H1 (cell line): ENCODE data around the gene SLC6A6. TPM values are rescaled to one million over a fixed set of nuclear protein-coding genes. Genes with fewer than 3 reads are reported as not detected.

Experiments used
- CTCF ChIA-PET: fragments of 300-600 bp; sonication (Branson Sonifier 250); formaldehyde crosslinking; loops from one replicate; lab custom pipeline; 2021; ENCODE audit not compliant: partially characterized antibody; lab: Charles Lee
- POLR2A ChIA-PET: fragments of 300-600 bp; sonication (Branson Sonifier 250); formaldehyde crosslinking; loops from one replicate; lab custom pipeline; 2021; ENCODE audit warnings: inconsistent platforms; ENCODE audit not compliant: partially characterized antibody; lab: Charles Lee
- DNase-seq, 2 experiments: peaks; one replicate each; pipeline versions ENCODE4 v3.0.0 to v3.0.0-alpha.2; 2010 to 2022; ENCODE audit warnings: low spot score in 2 of 2, low read depth in 1 of 2, mixed read lengths in 1 of 2
- FAIRE-seq: peaks from 2 replicates; lab custom pipeline; 2011; peaks lifted over from hg19 to GRCh38; lab: Jason Lieb, UNC
- H2AFZ ChIP-seq: 2 replicates; pipeline ENCODE4 v1.8.1; 2012; ENCODE audit warnings: low read length, inconsistent platforms
- H2AK5ac ChIP-seq: 2 replicates; pipeline ENCODE4 v1.6.1; 2013; ENCODE audit warnings: low read depth, low read length
- H2BK120ac ChIP-seq: replicated peaks from 2 replicates; pipeline ENCODE3; 2013; ENCODE audit warnings: low read depth, low read length, inconsistent platforms
- H2BK12ac ChIP-seq: 2 replicates; pipeline ENCODE4 v1.6.1; 2013; ENCODE audit warnings: low read depth, low read length
- H2BK15ac ChIP-seq: 2 replicates; pipeline ENCODE4 v1.6.1; 2013; ENCODE audit warnings: low read length
- H2BK20ac ChIP-seq: 2 replicates; pipeline ENCODE4 v1.6.1; 2013; ENCODE audit warnings: low read length
- H2BK5ac ChIP-seq: 2 replicates; pipeline ENCODE4 v1.6.1; 2013; ENCODE audit warnings: low read depth, low read length
- H3K14ac ChIP-seq: 2 replicates; pipeline ENCODE4 v1.6.1; 2013; ENCODE audit warnings: inconsistent platforms; ENCODE audit not compliant: insufficient read length
- H3K18ac ChIP-seq: 2 replicates; pipeline ENCODE4 v1.6.1; 2013; ENCODE audit warnings: low read length; ENCODE audit errors: extremely low read depth
- H3K23ac ChIP-seq: 2 replicates; pipeline ENCODE4 v1.6.1; 2013; ENCODE audit warnings: inconsistent platforms; ENCODE audit not compliant: insufficient read length
- H3K23me2 ChIP-seq: 2 replicates; pipeline ENCODE4 v1.6.1; 2013; ENCODE audit warnings: low read depth, low read length
- H3K27ac ChIP-seq: 2 replicates; pipeline ENCODE4 v1.6.1; 2011; ENCODE audit warnings: low read depth, low read length, inconsistent platforms
- H3K27me3 ChIP-seq, 4 experiments: replicated peaks in 1 of 4; 1 replicate in 1 of 4; 2 replicates in 3 of 4; pipeline versions ENCODE4 v1.6.1 to v1.8.1; 2011 to 2013; ENCODE audit warnings: low read length in 3 of 4, mild to moderate bottlenecking in 3 of 4, inconsistent platforms in 2 of 4, mixed read lengths in 2 of 4, moderate library complexity in 1 of 4; ENCODE audit not compliant: control insufficient read depth in 3 of 4, insufficient read depth in 3 of 4; ENCODE audit errors: extremely low read depth in 1 of 4
- H3K36me3 ChIP-seq, 4 experiments: 2 replicates each; pipeline versions ENCODE4 v1.6.1 to v1.8.1; 2011 to 2013; ENCODE audit warnings: mild to moderate bottlenecking in 4 of 4, low read length in 3 of 4, moderate library complexity in 2 of 4, control low read depth in 1 of 4, inconsistent platforms in 1 of 4; ENCODE audit not compliant: insufficient read depth in 4 of 4, control insufficient read depth in 2 of 4
- H3K4ac ChIP-seq: replicated peaks from 2 replicates; pipeline ENCODE3; 2013; ENCODE audit warnings: low read length, low read depth, mixed read lengths, inconsistent platforms; ENCODE audit not compliant: insufficient read length
- H3K4me1 ChIP-seq, 4 experiments: replicated peaks in 1 of 4; 1 replicate in 1 of 4; 2 replicates in 3 of 4; pipeline versions ENCODE4 v1.6.1 to v1.8.1; 2011 to 2013; ENCODE audit warnings: low read length in 3 of 4, inconsistent platforms in 2 of 4, mixed read lengths in 1 of 4; ENCODE audit not compliant: insufficient read depth in 4 of 4, control insufficient read depth in 3 of 4
- H3K4me2 ChIP-seq, 2 experiments: 2 replicates each; pipeline versions ENCODE4 v1.6.1 to v1.8.1; 2011 to 2013; ENCODE audit warnings: low read depth in 2 of 2, low read length in 2 of 2, control low read depth in 1 of 2, inconsistent platforms in 1 of 2, mild to moderate bottlenecking in 1 of 2; ENCODE audit not compliant: insufficient read depth in 1 of 2
- H3K4me3 ChIP-seq, 4 experiments: fragments of 200-600, 300-600 bp in 1 of 4; sonication (generic), shearing (Covaris generic), sonication (Bioruptor Twin) in 1 of 4; 2 replicates each; pipeline versions ENCODE4 v1.5.1 to v1.8.1; 2011 to 2016; ENCODE audit warnings: low read length in 4 of 4, low read depth in 3 of 4, control low read depth in 2 of 4, inconsistent platforms in 2 of 4, mild to moderate bottlenecking in 2 of 4, mixed read lengths in 1 of 4, moderate library complexity in 1 of 4; ENCODE audit not compliant: insufficient read depth in 2 of 4; ENCODE audit errors: extremely low read depth in 1 of 4
- H3K56ac ChIP-seq: replicated peaks from 2 replicates; pipeline ENCODE3; 2013; ENCODE audit warnings: low read depth, mild to moderate bottlenecking, mixed read lengths, low read length, inconsistent platforms; ENCODE audit not compliant: insufficient read length
- H3K79me1 ChIP-seq: 2 replicates; pipeline ENCODE4 v1.6.1; 2013; ENCODE audit warnings: low read depth, low read length, control low read depth
- H3K79me2 ChIP-seq, 2 experiments: 2 replicates each; pipeline versions ENCODE4 v1.6.1 to v1.8.1; 2012 to 2013; ENCODE audit warnings: low read length in 2 of 2, mild to moderate bottlenecking in 2 of 2, inconsistent platforms in 1 of 2; ENCODE audit not compliant: insufficient read depth in 2 of 2, control insufficient read depth in 1 of 2
- H3K9ac ChIP-seq, 4 experiments: replicated peaks in 1 of 4; 1 replicate in 1 of 4; 2 replicates in 3 of 4; pipeline versions ENCODE4 v1.6.1 to v1.8.1; 2011 to 2013; ENCODE audit warnings: low read depth in 3 of 4, low read length in 3 of 4, control low read depth in 2 of 4, mild to moderate bottlenecking in 2 of 4, moderate library complexity in 2 of 4, inconsistent platforms in 1 of 4; ENCODE audit errors: extremely low read depth in 1 of 4
- H3K9me3 ChIP-seq, 2 experiments: 2 replicates each; pipeline versions ENCODE4 v1.6.1 to v1.8.1; 2012 to 2013; ENCODE audit warnings: mild to moderate bottlenecking in 2 of 2, moderate library complexity in 2 of 2, control low read depth in 1 of 2, inconsistent platforms in 1 of 2, low read depth in 1 of 2, low read length in 1 of 2, mixed read lengths in 1 of 2; ENCODE audit not compliant: insufficient read depth in 2 of 2
- H4K20me1 ChIP-seq, 2 experiments: replicated peaks in 1 of 2; 2 replicates each; pipeline versions ENCODE3 to v1.8.1; 2011 to 2013; ENCODE audit warnings: inconsistent platforms in 2 of 2, low read length in 2 of 2, mild to moderate bottlenecking in 1 of 2; ENCODE audit not compliant: insufficient read depth in 2 of 2, control insufficient read depth in 1 of 2
- H4K5ac ChIP-seq: 2 replicates; pipeline ENCODE4 v1.6.1; 2013; ENCODE audit warnings: low read length, low read depth, mixed read lengths, inconsistent platforms; ENCODE audit not compliant: insufficient read length
- H4K8ac ChIP-seq: 2 replicates; pipeline ENCODE4 v1.8.0; 2013; ENCODE audit warnings: mild to moderate bottlenecking, moderate library complexity, low read length, inconsistent platforms; ENCODE audit not compliant: insufficient read depth; ENCODE audit errors: extremely low read depth
- H4K91ac ChIP-seq: replicated peaks from 2 replicates; pipeline ENCODE3; 2013; ENCODE audit warnings: low read length, mixed read lengths, inconsistent platforms; ENCODE audit not compliant: insufficient read length
- CHD1 ChIP-seq: IDR thresholded peaks from 2 replicates; pipeline ENCODE4 v1.6.1; 2012; ENCODE audit warnings: low read depth, low read length, improper control_type of control experiment
- EGR1 ChIP-seq: IDR thresholded peaks from 2 replicates; pipeline ENCODE4 v1.6.1; 2011; ENCODE audit warnings: low read depth, low read length, borderline replicate concordance
- MAFK ChIP-seq: IDR thresholded peaks from 2 replicates; pipeline ENCODE4 v1.6.1; 2012; ENCODE audit warnings: low read depth, mild to moderate bottlenecking, improper control_type of control experiment, low read length
- RAD21 ChIP-seq, 2 experiments: IDR thresholded peaks in 1 of 2; conservative IDR thresholded peaks in 1 of 2; 2 replicates each; pipeline ENCODE4 v1.6.1; 2011; ENCODE audit warnings: low read depth in 2 of 2, low read length in 2 of 2, improper control_type of control experiment in 1 of 2, inconsistent platforms in 1 of 2, mild to moderate bottlenecking in 1 of 2, moderate library complexity in 1 of 2
- SAP30 ChIP-seq: fragments of 300-600 bp; sonication (generic); IDR thresholded peaks from 2 replicates; pipeline ENCODE4 v1.7.1; 2012; ENCODE audit warnings: low read length, moderate library complexity, mild to moderate bottlenecking, inconsistent platforms; ENCODE audit not compliant: insufficient read depth, insufficient replicate concordance
- ZNF274 ChIP-seq: IDR thresholded peaks from 2 replicates; pipeline ENCODE4 v1.7.0; 2012; ENCODE audit warnings: low read length, borderline replicate concordance; ENCODE audit errors: extremely low read depth
- whole genome bisulfite sequencing, 2 experiments: shearing (Covaris generic) in 1 of 2; methylation state at CpG; one replicate each; pipeline versions ENCODE4 v1.1.6 to v1.1.7; 2013 to 2015; ENCODE audit warnings: low lambda C conversion rate in 2 of 2, mixed read lengths in 2 of 2, inconsistent platforms in 1 of 2, low coverage in 1 of 2, missing lambda C conversion rate in 1 of 2; ENCODE audit not compliant: insufficient replicate concordance in 2 of 2, insufficient coverage in 1 of 2, insufficient read length in 1 of 2; ENCODE audit errors: extremely low coverage in 1 of 2, missing lambda C conversion rate in 1 of 2; 5-methylcytosine and 5-hydroxymethylcytosine counted together
- polyA plus RNA-seq, 7 experiments: library from polyadenylated mRNA; depleted of rRNA in 3 of 7; stranded (reverse) in 5 of 7; unstranded in 2 of 7; fragments of >200 nt in 5 of 7; fragments of 200-250 nt in 2 of 7; gene quantifications; 1 replicate in 5 of 7; 2 replicates in 1 of 7; 4 replicates in 1 of 7; pipeline versions ENCODE4 v1.2.1 to v1.2.3, GENCODE V29; 2011 to 2013; ENCODE audit warnings: missing spikeins in 2 of 7, mixed read lengths in 2 of 7
- total RNA-seq: library from RNA; stranded (reverse); fragmentation: NEBNext Ultra II Directional; extraction: Animal tissue kit (Norgen Biotek cat#: 25700); gene quantifications from 2 replicates; pipeline ENCODE4 v1.2.1, GENCODE V29; 2021
- TF ChIP-seq, protein P1 (sequence below), 3 experiments: IDR thresholded peaks; 1 replicate in 2 of 3; 2 replicates in 1 of 3; pipeline versions ENCODE4 v1.5.1 to v1.6.1; 2011; ENCODE audit warnings: low read length in 3 of 3, mild to moderate bottlenecking in 3 of 3, inconsistent platforms in 2 of 3, low read depth in 1 of 3, moderate library complexity in 1 of 3; ENCODE audit not compliant: insufficient read depth in 1 of 3; ENCODE audit errors: control extremely low read depth in 1 of 3

The SLC6A6 gene
- total and polyA plus RNA-seq, 2 of the 8 experiments (the other 6 are each of a cell fraction or from before 2014, with no cell fraction given), result 66.2 to 144 TPM

- no peak overlapping the region for H3K14ac ChIP-seq
- peak overlapping the region; percentile 30; the same call in 1 of the 2 replicates for H2AK5ac ChIP-seq
- H4K8ac ChIP-seq, result peak overlapping the region; percentile 42; the same call in 1 of the 2 replicates
- TF ChIP-seq EGR1 (0 out of 2 replicates have a peak, but pooled peaks have one; percentile 40), RAD21 (IDR thresholded peaks at IDR 0.05 in 1 of 2, conservative IDR thresholded peaks at IDR 0.05 in 1 of 2; ENCODE audit: low read depth in 2 of 2, low read length in 2 of 2) (peak; percentile 88 to 94), CHD1 (no peak), MAFK (peak; percentile 21; the same call in 1 of the 2 replicates), SAP30 (no peak), ZNF274 (no peak)
- TF ChIP-seq, protein P1, sequence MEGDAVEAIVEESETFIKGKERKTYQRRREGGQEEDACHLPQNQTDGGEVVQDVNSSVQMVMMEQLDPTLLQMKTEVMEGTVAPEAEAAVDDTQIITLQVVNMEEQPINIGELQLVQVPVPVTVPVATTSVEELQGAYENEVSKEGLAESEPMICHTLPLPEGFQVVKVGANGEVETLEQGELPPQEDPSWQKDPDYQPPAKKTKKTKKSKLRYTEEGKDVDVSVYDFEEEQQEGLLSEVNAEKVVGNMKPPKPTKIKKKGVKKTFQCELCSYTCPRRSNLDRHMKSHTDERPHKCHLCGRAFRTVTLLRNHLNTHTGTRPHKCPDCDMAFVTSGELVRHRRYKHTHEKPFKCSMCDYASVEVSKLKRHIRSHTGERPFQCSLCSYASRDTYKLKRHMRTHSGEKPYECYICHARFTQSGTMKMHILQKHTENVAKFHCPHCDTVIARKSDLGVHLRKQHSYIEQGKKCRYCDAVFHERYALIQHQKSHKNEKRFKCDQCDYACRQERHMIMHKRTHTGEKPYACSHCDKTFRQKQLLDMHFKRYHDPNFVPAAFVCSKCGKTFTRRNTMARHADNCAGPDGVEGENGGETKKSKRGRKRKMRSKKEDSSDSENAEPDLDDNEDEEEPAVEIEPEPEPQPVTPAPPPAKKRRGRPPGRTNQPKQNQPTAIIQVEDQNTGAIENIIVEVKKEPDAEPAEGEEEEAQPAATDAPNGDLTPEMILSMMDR (IDR thresholded peaks at IDR 0.05; ENCODE audit: control extremely low read depth in 1 of 3, insufficient read depth in 1 of 3, low read depth in 1 of 3, low read length in 3 of 3), result peak in 2 of 3 experiments; percentile 85; a peak in 3 of 4 replicates
- FAIRE-seq (no peak), DNase-seq (peak in 1 of 2 experiments; percentile 72)
- H4K91ac ChIP-seq, result no peak overlapping the region
- ChIA-PET POLR2A (interaction anchor here (0.7 to 1.3 kb wide), 7 partner anchors 10 to 290 kb away, joined by 3 read pairs; partner anchors contain the start of genes LSM3 and XPC), CTCF (interaction anchor here (0.6 to 4.1 kb wide), 69 partner anchors 8 to 1068 kb away, joined by 3 to 42 read pairs (median 5); partner anchors contain the start of genes GRIP2 and SLC6A6)
- no peak overlapping the region for H2AFZ ChIP-seq
- WGBS, 2 experiments, result 78% methylated on average over 13 of the region's 15 CpGs; no CpG with 5 or more reads in 1 of the 2 experiments
- H3K27ac ChIP-seq, result 0 out of 2 replicates have a peak overlapping the region, but pooled peaks have one; percentile 3
- no peak overlapping the region for H3K4me2 ChIP-seq
- no peak overlapping the region for H3K9ac ChIP-seq
- no peak overlapping the region for H2BK20ac ChIP-seq
- H3K4ac ChIP-seq, result no peak overlapping the region
- H2BK5ac ChIP-seq, result no peak overlapping the region; the same call in 1 of the 2 replicates
- peaks cover 0 to 2% (median under 1%) of the 10 kb centered on the region in 4 experiments; a peak in 4 of 7 replicates for H3K4me1 ChIP-seq
- H3K79me1 ChIP-seq, result peaks cover 3% of the 10 kb centered on the region; the same call in 1 of the 2 replicates
- no peak overlapping the region for H3K23ac ChIP-seq
- no peak overlapping the region for H3K56ac ChIP-seq
- H4K5ac ChIP-seq, result no peak overlapping the region
- H3K23me2 ChIP-seq, result no peaks in the 10 kb centered on the region
- H2BK15ac ChIP-seq, result no peak overlapping the region
- H4K20me1 ChIP-seq, result peaks cover 0 to 7% of the 10 kb centered on the region in 2 experiments
- H3K27me3 ChIP-seq, result no peaks in the 10 kb centered on the region
- no peaks in the 10 kb centered on the region for H3K9me3 ChIP-seq
- H3K18ac ChIP-seq, result no peak overlapping the region
- peaks cover 17 to 46% (median 36%) of the 10 kb centered on the region in 4 experiments for H3K36me3 ChIP-seq
- H2BK120ac ChIP-seq, result no peak overlapping the region
- no peak overlapping the region for H2BK12ac ChIP-seq
- no peaks in the 10 kb centered on the region for H3K79me2 ChIP-seq
- H3K4me3 ChIP-seq, result no peak overlapping the region
These were observed 65.6 kb downstream of the SLC6A6 start for GRCh38 chr3:14467814-14468620.
